ENCODE measurements around the gene CLK3. TPM values are rescaled to one million over a fixed set of nuclear protein-coding genes. Genes with fewer than 3 reads are reported as not detected.

CLK3 gene
- total and polyA plus RNA-seq, 2 donors (not counting 3 experiments of a cell fraction or from before 2014, with no cell fraction given), result 75.5 to 121 TPM

DNA sequence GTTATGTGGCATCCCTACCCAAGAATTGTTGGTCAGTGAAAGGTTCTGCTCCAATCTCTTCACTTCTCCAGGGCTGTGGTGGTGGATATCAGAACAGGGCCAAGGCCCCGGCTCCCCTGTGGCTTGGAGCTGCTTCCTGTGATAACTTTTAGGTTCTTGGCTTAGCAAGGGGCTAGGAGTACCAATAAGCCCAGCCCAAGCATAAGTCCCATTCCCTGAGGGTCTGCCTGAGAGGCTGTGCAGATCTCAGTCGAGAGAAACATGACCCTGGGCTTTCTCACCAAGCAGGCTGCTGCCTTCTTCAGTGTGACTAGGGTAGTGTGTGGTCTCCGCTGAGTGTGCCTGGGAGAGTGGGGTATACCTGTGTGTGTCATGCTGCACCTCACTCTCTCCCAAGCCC is 7.1 kb downstream of the CLK3 start:
- Histone ChIP-seq H4K20me1 (replicated peaks; ENCODE audit: control insufficient read depth, extremely low read depth, insufficient read depth, low read length) (peaks cover 5% of the 10 kb centered on the region), H3K9ac (replicated peaks; ENCODE audit: extremely low read depth, insufficient read depth, low read length) (no peak overlapping the region), H3K4me3 (replicated peaks in 1 of 3; ENCODE audit: insufficient read depth in 1 of 3, low read depth in 1 of 3, low read length in 3 of 3) (no peak overlapping the region), H3K27me3 (ENCODE audit: control insufficient read depth in 2 of 2, insufficient read depth in 2 of 2, low read length in 2 of 2) (no peaks in the 10 kb centered on the region), H3K27ac (ENCODE audit: insufficient read depth, low read depth, low read length) (no peak overlapping the region), H3K9me3 (replicated peaks; ENCODE audit: control insufficient read depth, insufficient read depth, low read length) (no peaks in the 10 kb centered on the region), H3K36me3 (ENCODE audit: control insufficient read depth in 2 of 2, extremely low read depth in 1 of 2, insufficient read depth in 2 of 2, low read length in 2 of 2) (peaks cover 33 to 79% of the 10 kb centered on the region in 2 experiments), H3K4me1 (ENCODE audit: control insufficient read depth, extremely low read depth, insufficient read depth, low read length) (no peaks in the 10 kb centered on the region), H2AFZ (ENCODE audit: low read depth, low read length) (no peak overlapping the region), H3K79me2 (ENCODE audit: control insufficient read depth, insufficient read depth, low read length) (peaks cover 38% of the 10 kb centered on the region), H3K4me2 (ENCODE audit: insufficient read depth, low read length) (no peak overlapping the region), H3K9me1 (replicated peaks; ENCODE audit: control insufficient read depth, extremely low read depth, insufficient read depth, low read length) (no peaks in the 10 kb centered on the region)
- intact Hi-C loops (cut with micrococcal nuclease) (loop anchor here (5.0 kb wide), 1 partner anchor 185 kb away; no protein-coding TSS in a partner anchor), dilution Hi-C loops (cut with MboI; ENCODE audit: extremely low pct_ligation_motif_present, low sequenced_read_pairs) (no loop called here)
- TF ChIP-seq POLR2AphosphoS5 (IDR thresholded peaks at IDR 0.05; ENCODE audit: insufficient read depth, low read depth, low read length) (no peak), MYC (IDR thresholded peaks at IDR 0.05; ENCODE audit: low read depth, low read length) (no peak), FOS (IDR thresholded peaks at IDR 0.05; ENCODE audit: borderline replicate concordance, insufficient read depth, low read length) (no peak), JUN (IDR thresholded peaks at IDR 0.05; ENCODE audit: borderline replicate concordance, insufficient read depth, insufficient read length, low read depth) (no peak), POLR2A (IDR thresholded peaks at IDR 0.05; ENCODE audit: low read depth, low read length) (no peak), GATA2 (IDR thresholded peaks at IDR 0.05; ENCODE audit: insufficient read depth, insufficient read length, low read depth, low read length) (no peak), EZH2 (IDR thresholded peaks at IDR 0.05; ENCODE audit: borderline replicate concordance, low read depth, low read length, severe bottlenecking) (no peak)
- TF ChIP-seq, protein P1, sequence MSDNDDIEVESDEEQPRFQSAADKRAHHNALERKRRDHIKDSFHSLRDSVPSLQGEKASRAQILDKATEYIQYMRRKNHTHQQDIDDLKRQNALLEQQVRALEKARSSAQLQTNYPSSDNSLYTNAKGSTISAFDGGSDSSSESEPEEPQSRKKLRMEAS (IDR thresholded peaks at IDR 0.05; ENCODE audit: insufficient read depth, insufficient read length), result no peak
- TF ChIP-seq, protein P2, sequence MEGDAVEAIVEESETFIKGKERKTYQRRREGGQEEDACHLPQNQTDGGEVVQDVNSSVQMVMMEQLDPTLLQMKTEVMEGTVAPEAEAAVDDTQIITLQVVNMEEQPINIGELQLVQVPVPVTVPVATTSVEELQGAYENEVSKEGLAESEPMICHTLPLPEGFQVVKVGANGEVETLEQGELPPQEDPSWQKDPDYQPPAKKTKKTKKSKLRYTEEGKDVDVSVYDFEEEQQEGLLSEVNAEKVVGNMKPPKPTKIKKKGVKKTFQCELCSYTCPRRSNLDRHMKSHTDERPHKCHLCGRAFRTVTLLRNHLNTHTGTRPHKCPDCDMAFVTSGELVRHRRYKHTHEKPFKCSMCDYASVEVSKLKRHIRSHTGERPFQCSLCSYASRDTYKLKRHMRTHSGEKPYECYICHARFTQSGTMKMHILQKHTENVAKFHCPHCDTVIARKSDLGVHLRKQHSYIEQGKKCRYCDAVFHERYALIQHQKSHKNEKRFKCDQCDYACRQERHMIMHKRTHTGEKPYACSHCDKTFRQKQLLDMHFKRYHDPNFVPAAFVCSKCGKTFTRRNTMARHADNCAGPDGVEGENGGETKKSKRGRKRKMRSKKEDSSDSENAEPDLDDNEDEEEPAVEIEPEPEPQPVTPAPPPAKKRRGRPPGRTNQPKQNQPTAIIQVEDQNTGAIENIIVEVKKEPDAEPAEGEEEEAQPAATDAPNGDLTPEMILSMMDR (IDR thresholded peaks at IDR 0.05; ENCODE audit: extremely low read depth in 1 of 2, insufficient read depth in 1 of 2, low read depth in 1 of 2, low read length in 2 of 2), result no peak
- CTCF ChIA-PET, result interaction anchor here (8.4 kb wide), 1 partner anchor 10 kb away, joined by 82 read pairs; no protein-coding TSS in a partner anchor
- POLR2A ChIA-PET, result no interaction called here
- no peak for DNase-seq (ENCODE audit: low read depth, low spot score)
- FAIRE-seq, result no peak
- no TSS peak for BruUV-seq (replicated peaks)

Data from endothelial cell of umbilical vein (primary cell).